Smooth muscle cell (in vitro differentiated cells): ENCODE results near the gene FGF14. TPM values are rescaled to one million over a fixed set of nuclear protein-coding genes. Genes with fewer than 3 reads are reported as not detected.
A peak's percentile ranks its signal among the peaks of the same experiment; 100 is the strongest.

ENCODE experiments used
- DNase-seq: peaks from one replicate; lab custom pipeline; 2025; ENCODE audit not compliant: unreplicated experiment; lab: John Stamatoyannopoulos, UW
- H2AFZ ChIP-seq: fragments of 200-600 bp; sonication (generic); 2 replicates; pipeline ENCODE4 v1.6.0; 2016; ENCODE audit warnings: antibody characterized with exemption, low read depth, mild to moderate bottlenecking
- H3F3A ChIP-seq: fragments of 200-600 bp; sonication (generic); 2 replicates; pipeline ENCODE4 v1.6.0; 2017; ENCODE audit warnings: antibody characterized with exemption, low read depth
- H3K27ac ChIP-seq: fragments of 200-600 bp; sonication (generic); 2 replicates; pipeline ENCODE4 v1.5.1; 2016; ENCODE audit warnings: low read depth, mild to moderate bottlenecking
- H3K27me3 ChIP-seq: fragments of 200-600 bp; sonication (generic); 2 replicates; pipeline ENCODE4 v1.6.1; 2016; ENCODE audit warnings: low read depth, mild to moderate bottlenecking
- H3K36me3 ChIP-seq: fragments of 200-600 bp; sonication (generic); 2 replicates; pipeline ENCODE4 v1.5.1; 2016; ENCODE audit warnings: low read depth
- H3K4me1 ChIP-seq: fragments of 200-600 bp; sonication (generic); 2 replicates; pipeline ENCODE4 v1.5.1; 2016; ENCODE audit warnings: low read depth
- H3K4me2 ChIP-seq: fragments of 200-600 bp; sonication (generic); 2 replicates; pipeline ENCODE4 v1.6.0; 2016; ENCODE audit warnings: mild to moderate bottlenecking
- H3K4me3 ChIP-seq: fragments of 200-600 bp; sonication (generic); 2 replicates; pipeline ENCODE4 v1.5.1; 2016; ENCODE audit warnings: mild to moderate bottlenecking
- H3K79me2 ChIP-seq: fragments of 200-600 bp; sonication (generic); 2 replicates; pipeline ENCODE4 v1.6.0; 2016; ENCODE audit warnings: low read depth, mild to moderate bottlenecking
- H3K9ac ChIP-seq: fragments of 200-600 bp; sonication (generic); 2 replicates; pipeline ENCODE4 v1.6.0; 2016; ENCODE audit warnings: low read depth
- H3K9me3 ChIP-seq: fragments of 200-600 bp; sonication (generic); replicated peaks from 2 replicates; pipeline ENCODE4 v1.5.1; 2016; ENCODE audit warnings: low read depth
- H4K20me1 ChIP-seq: fragments of 200-600 bp; sonication (generic); 2 replicates; pipeline ENCODE4 v1.6.0; 2016; ENCODE audit warnings: low read depth
- WGBS: methylation state at CpG from one replicate; pipeline ENCODE4 v1.1.7; 2016; ENCODE audit warnings: low lambda C conversion rate; 5-methylcytosine and 5-hydroxymethylcytosine counted together
- polyA plus RNA-seq: library from polyadenylated mRNA; unstranded; fragments of >200 nt; fragmentation: Nextera tagmentation; extraction: Ambion mirVana; gene quantifications from 2 replicates; pipeline ENCODE4 v1.2.1, GENCODE V29; 2016
- total RNA-seq: library from RNA; depleted of rRNA; stranded (reverse); fragments of >200 nt; gene quantifications from 2 replicates; pipeline ENCODE4 v1.2.3, GENCODE V29; 2014
- TF ChIP-seq, protein P1 (sequence below): fragments of 200-600 bp; sonication (generic); IDR thresholded peaks from 2 replicates; pipeline ENCODE4 v1.5.1; 2017; ENCODE audit warnings: borderline replicate concordance, mild to moderate bottlenecking, antibody characterized with exemption; ENCODE audit not compliant: insufficient read depth, poor library complexity, severe bottlenecking

The FGF14 gene
- total and polyA plus RNA-seq, 2 experiments from 2014 or later, result 0.23 TPM; not detected in 1

DNA sequence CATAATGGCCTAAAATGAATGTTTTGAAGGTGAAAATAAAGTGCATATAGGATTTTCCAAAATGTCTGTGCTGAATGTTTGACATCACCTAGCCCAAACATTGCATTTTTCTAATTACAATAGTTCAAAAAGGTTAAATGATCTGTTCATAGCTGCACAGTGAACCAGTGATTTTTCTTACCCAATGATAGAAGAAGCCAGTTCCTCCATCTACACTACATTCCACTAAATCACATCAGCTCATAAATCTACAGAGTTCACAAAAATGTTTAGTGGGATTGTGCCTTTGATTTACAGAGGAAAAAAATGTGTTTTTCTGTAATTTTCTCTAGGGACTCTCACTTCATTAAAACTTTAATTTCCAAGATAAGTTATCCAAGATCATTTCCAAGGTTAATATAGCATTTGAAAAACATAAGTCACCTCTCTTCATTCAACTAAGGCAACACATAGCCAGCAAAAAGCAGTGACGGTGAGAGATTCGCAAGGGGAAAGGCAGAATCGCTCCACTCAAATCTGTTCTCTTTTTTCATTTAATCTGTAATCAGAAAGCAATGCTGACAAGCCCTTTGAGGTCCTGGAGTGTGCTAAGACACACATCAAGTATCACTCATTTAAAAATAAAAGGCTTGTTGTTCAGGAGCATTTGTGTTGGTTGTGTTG, 194.0 kb downstream of the FGF14 start:
- Histone ChIP-seq H3K4me3 (no peak overlapping the region), H3K27ac (no peak overlapping the region), H3K36me3 (no peaks in the 10 kb centered on the region), H3K79me2 (no peaks in the 10 kb centered on the region), H3K4me2 (no peak overlapping the region), H3K9ac (no peak overlapping the region), H4K20me1 (no peaks in the 10 kb centered on the region), H3K27me3 (no peaks in the 10 kb centered on the region), H2AFZ (no peak overlapping the region), H3F3A (no peaks in the 10 kb centered on the region), H3K9me3 (no peaks in the 10 kb centered on the region), H3K4me1 (peaks cover 6% of the 10 kb centered on the region)
- no peak for DNase-seq
- WGBS, result 91% methylated on average over 3 of the region's 3 CpGs
- TF ChIP-seq, protein P1, sequence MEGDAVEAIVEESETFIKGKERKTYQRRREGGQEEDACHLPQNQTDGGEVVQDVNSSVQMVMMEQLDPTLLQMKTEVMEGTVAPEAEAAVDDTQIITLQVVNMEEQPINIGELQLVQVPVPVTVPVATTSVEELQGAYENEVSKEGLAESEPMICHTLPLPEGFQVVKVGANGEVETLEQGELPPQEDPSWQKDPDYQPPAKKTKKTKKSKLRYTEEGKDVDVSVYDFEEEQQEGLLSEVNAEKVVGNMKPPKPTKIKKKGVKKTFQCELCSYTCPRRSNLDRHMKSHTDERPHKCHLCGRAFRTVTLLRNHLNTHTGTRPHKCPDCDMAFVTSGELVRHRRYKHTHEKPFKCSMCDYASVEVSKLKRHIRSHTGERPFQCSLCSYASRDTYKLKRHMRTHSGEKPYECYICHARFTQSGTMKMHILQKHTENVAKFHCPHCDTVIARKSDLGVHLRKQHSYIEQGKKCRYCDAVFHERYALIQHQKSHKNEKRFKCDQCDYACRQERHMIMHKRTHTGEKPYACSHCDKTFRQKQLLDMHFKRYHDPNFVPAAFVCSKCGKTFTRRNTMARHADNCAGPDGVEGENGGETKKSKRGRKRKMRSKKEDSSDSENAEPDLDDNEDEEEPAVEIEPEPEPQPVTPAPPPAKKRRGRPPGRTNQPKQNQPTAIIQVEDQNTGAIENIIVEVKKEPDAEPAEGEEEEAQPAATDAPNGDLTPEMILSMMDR, result no peak

DNA sequence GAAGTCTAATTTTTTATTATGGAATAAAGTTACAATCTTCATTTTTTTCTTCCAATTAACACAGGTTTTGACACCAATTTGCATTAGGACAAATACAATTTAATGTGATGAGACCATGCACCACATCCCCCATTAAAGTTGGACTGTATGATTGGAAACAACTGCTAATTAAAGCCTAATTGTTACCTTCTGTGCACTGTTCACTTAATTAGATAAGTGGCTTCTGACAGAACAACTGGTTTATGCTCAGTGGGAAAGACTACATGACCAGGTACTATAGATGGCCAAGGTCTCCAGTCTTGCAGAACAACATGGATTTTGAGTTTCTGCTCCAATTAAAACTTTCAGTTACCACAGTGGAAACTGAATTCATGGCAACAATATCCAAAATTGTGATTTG, 198.1 kb downstream of the FGF14 start:
- Histone ChIP-seq H3K4me1 (no peaks in the 10 kb centered on the region), H3K27ac (no peak overlapping the region), H3F3A (no peaks in the 10 kb centered on the region), H2AFZ (no peak overlapping the region), H3K27me3 (no peaks in the 10 kb centered on the region), H3K4me3 (no peak overlapping the region), H3K36me3 (no peaks in the 10 kb centered on the region), H3K9me3 (no peaks in the 10 kb centered on the region), H3K79me2 (no peaks in the 10 kb centered on the region), H3K4me2 (no peak overlapping the region), H3K9ac (no peak overlapping the region), H4K20me1 (no peaks in the 10 kb centered on the region)
- TF ChIP-seq, protein P1, result no peak
- DNase-seq, result no peak

DNA sequence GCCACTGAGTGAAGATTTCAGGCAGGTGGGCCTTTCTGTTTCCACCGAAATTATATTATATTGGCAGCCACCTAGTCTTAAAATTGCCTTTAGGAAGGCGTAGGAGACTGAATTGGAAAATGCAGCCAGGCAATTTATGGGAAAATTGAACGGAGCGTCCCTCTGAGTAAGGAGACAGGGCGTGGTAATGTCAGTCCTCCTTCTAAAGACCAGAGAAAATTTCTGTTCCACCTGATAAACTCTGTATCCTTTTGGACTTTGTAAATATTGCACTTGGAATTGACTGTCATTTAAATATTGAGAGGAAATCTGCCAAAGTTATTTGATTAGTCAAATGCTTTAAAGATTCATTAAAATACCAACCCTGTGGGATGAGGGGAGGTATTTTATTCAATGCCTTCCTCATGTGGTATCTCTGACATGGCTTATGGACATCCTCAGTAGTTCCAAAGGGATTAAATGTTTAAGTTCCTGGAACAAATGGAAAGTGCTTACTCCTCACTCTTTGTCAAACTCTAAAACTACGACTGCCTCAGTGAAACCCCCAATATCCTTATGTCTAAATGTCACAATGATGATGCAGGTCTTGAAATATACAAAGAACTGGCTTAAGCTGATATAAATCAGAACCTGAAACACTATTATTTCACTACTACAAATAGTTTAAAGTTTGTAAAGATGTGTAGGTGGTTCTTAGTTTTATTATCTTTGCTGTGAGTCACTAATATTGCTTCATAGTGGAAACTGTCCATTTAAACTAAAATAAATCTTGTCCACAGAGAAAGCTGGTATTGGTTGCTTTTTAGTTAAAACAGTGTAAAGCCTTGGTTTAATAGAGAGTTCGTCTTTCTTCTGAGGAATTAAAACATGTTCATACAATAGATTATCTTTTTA, 203.2 kb downstream of the FGF14 start:
- Histone ChIP-seq H4K20me1 (no peaks in the 10 kb centered on the region), H3F3A (no peaks in the 10 kb centered on the region), H3K27ac (peak overlapping the region; percentile 4), H3K27me3 (no peaks in the 10 kb centered on the region), H3K9ac (no peak overlapping the region), H3K79me2 (no peaks in the 10 kb centered on the region), H3K9me3 (no peaks in the 10 kb centered on the region), H3K4me3 (no peak overlapping the region), H3K36me3 (no peaks in the 10 kb centered on the region), H3K4me2 (peak overlapping the region; percentile 62), H3K4me1 (no peaks in the 10 kb centered on the region), H2AFZ (no peak overlapping the region)
- 59% methylated on average over 7 of the region's 7 CpGs for WGBS
- no peak for DNase-seq
- TF ChIP-seq, protein P1, result no peak

DNA sequence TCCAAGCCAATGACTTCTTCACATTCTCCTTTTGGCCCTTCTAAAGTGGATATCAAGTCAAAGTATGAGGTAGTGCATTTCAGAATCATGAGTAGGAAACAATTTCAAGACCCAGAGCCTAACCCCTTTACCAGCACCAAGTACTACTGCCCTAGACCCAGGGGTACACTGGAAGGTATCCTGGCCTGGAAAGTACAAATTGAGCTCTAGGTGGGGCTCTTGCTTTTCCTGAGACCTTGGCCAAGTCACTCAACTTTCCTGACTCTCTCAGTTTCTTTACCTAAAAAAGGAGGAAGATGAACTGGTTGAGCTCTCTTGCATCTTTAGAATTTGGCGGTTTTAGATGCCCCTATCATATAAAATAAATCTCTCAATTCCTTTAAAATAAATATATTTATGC, 204.7 kb downstream of the FGF14 start:
- no peaks in the 10 kb centered on the region for H4K20me1 ChIP-seq

More for the DNA sequence above, 204.7 kb downstream of the FGF14 start:
- no peaks in the 10 kb centered on the region for H3K4me1 ChIP-seq
- no peak overlapping the region for H2AFZ ChIP-seq
- H3K4me3 ChIP-seq, result no peak overlapping the region
- WGBS, result 28% methylated on average over 1 of the region's 1 CpG
- H3K9ac ChIP-seq, result no peak overlapping the region
- H3F3A ChIP-seq, result no peaks in the 10 kb centered on the region
- no peaks in the 10 kb centered on the region for H3K9me3 ChIP-seq
- H3K27ac ChIP-seq, result no peak overlapping the region
- H3K4me2 ChIP-seq, result no peak overlapping the region
- DNase-seq, result no peak
- H3K27me3 ChIP-seq, result no peaks in the 10 kb centered on the region
- no peaks in the 10 kb centered on the region for H3K79me2 ChIP-seq
- TF ChIP-seq, protein P1, result no peak
- H3K36me3 ChIP-seq, result no peaks in the 10 kb centered on the region
